Calu3 (cell line): Measurements from ENCODE around the gene DENND5B. TPM values are rescaled to one million over a fixed set of nuclear protein-coding genes. Genes with fewer than 3 reads are reported as not detected.

Experiments used
- BruUV-seq: library from RNA; stranded (reverse); fragments of 400-500 nt; replicated peaks from 2 replicates; lab custom pipeline; 2021; lab: Mats Ljungman, UMichigan
- CTCF ChIA-PET: fragments of 300-600 bp; sonication (Branson Sonifier 250); formaldehyde crosslinking; loops from one replicate; lab custom pipeline; 2022; ENCODE audit warnings: antibody characterized with exemption; lab: Charles Lee
- DNase-seq: peaks from one replicate; pipeline ENCODE4 v3.0.0; 2022
- H3K27ac Mint-ChIP-seq: one replicate; pipeline ENCODE4 v1.8.0; 2022; ENCODE audit warnings: mixed read lengths; ENCODE audit not compliant: unreplicated experiment
- H3K27me3 Mint-ChIP-seq: one replicate; pipeline ENCODE4 v1.8.0; 2022; ENCODE audit warnings: mixed read lengths; ENCODE audit not compliant: unreplicated experiment
- H3K36me3 Mint-ChIP-seq: one replicate; pipeline ENCODE4 v1.8.0; 2022; ENCODE audit warnings: mild to moderate bottlenecking, moderate library complexity, mixed read lengths; ENCODE audit not compliant: insufficient read depth, unreplicated experiment
- H3K4me1 Mint-ChIP-seq: one replicate; pipeline ENCODE4 v1.8.0; 2022; ENCODE audit warnings: mild to moderate bottlenecking, low read depth, mixed read lengths; ENCODE audit not compliant: unreplicated experiment
- H3K4me3 Mint-ChIP-seq: one replicate; pipeline ENCODE4 v1.8.0; 2022; ENCODE audit warnings: mild to moderate bottlenecking, low read depth, moderate library complexity, mixed read lengths; ENCODE audit not compliant: unreplicated experiment
- H3K9me3 Mint-ChIP-seq: one replicate; pipeline ENCODE4 v1.8.0; 2022; ENCODE audit warnings: low read depth, mixed read lengths; ENCODE audit not compliant: unreplicated experiment
- CTCF ChIP-seq: fragments of 200-600 bp; IDR thresholded peaks from one replicate; pipeline ENCODE4 v1.8.0; 2022; ENCODE audit warnings: antibody characterized with exemption; ENCODE audit not compliant: unreplicated experiment
- intact Hi-C: fragments of 100-400 bp; cut with micrococcal nuclease; formaldehyde crosslinking; loops from one replicate; pipeline ENCODE4 v1.10.0; 2022; ENCODE audit not compliant: unreplicated experiment
- total RNA-seq: library from RNA; stranded (reverse); gene quantifications from 2 replicates; pipeline ENCODE4 v1.2.3, GENCODE V29; 2022

Gene DENND5B
- total RNA-seq, 1 experiment from 2014 or later: 10.2 TPM

- Mint-ChIP-seq H3K9me3 (no peaks in the 10 kb centered on the region), H3K27me3 (no peaks in the 10 kb centered on the region), H3K4me1 (no peaks in the 10 kb centered on the region), H3K36me3 (no peaks in the 10 kb centered on the region), H3K4me3 (no peak overlapping the region), H3K27ac (no peak overlapping the region)
- TF ChIP-seq CTCF: no peak
- BruUV-seq: no TSS peak
- intact Hi-C loops: no loop called here
- DNase-seq: no peak
- CTCF ChIA-PET: interaction anchor here (0.9 kb wide), 1 partner anchor 12 kb away, joined by 3 read pairs; no protein-coding TSS in a partner anchor
Observed at GRCh38 chr12:31566547-31566946, 24.4 kb downstream of the DENND5B start.

- BruUV-seq: no TSS peak
- H3K4me3 Mint-ChIP-seq: no peak overlapping the region
- TF ChIP-seq CTCF: no peak
- no peak for DNase-seq
- H3K9me3 Mint-ChIP-seq: peaks cover 6% of the 10 kb centered on the region
- H3K27ac Mint-ChIP-seq: no peak overlapping the region
- no peaks in the 10 kb centered on the region for H3K36me3 Mint-ChIP-seq
- intact Hi-C loops: no loop called here
- CTCF ChIA-PET: no interaction called here
- H3K27me3 Mint-ChIP-seq: no peaks in the 10 kb centered on the region
- H3K4me1 Mint-ChIP-seq: no peaks in the 10 kb centered on the region
Observed at GRCh38 chr12:31562594-31563328, 28.2 kb downstream of the DENND5B start.

GRCh38 chr12:31560516-31560915 lies 30.4 kb downstream of the DENND5B start:
- intact Hi-C loops: no loop called here
- CTCF ChIA-PET: no interaction called here
- H3K4me1 Mint-ChIP-seq: no peaks in the 10 kb centered on the region
- H3K36me3 Mint-ChIP-seq: no peaks in the 10 kb centered on the region
- DNase-seq: no peak
- no peak for TF ChIP-seq CTCF
- no peak overlapping the region for H3K27ac Mint-ChIP-seq
- H3K27me3 Mint-ChIP-seq: no peaks in the 10 kb centered on the region
- peaks cover 6% of the 10 kb centered on the region for H3K9me3 Mint-ChIP-seq
- BruUV-seq: no TSS peak
- no peak overlapping the region for H3K4me3 Mint-ChIP-seq

- DNase-seq: no peak
- Mint-ChIP-seq H3K9me3 (peaks cover 9% of the 10 kb centered on the region), H3K4me3 (no peak overlapping the region)
Observed at GRCh38 chr12:31558521-31558920, 32.4 kb downstream of the DENND5B start.

More at GRCh38 chr12:31558521-31558920, 32.4 kb downstream of the DENND5B start:
- no peak overlapping the region for H3K27ac Mint-ChIP-seq
- TF ChIP-seq CTCF: no peak
- CTCF ChIA-PET: no interaction called here
- intact Hi-C loops: no loop called here
- H3K27me3 Mint-ChIP-seq: no peaks in the 10 kb centered on the region
- no peaks in the 10 kb centered on the region for H3K36me3 Mint-ChIP-seq
- no peaks in the 10 kb centered on the region for H3K4me1 Mint-ChIP-seq
- no TSS peak for BruUV-seq
